HL-60/S4 treated with phorbol 12-myristate 13-acetate at 8.2 ng/mL for 4 days and 3 days (cell line): ENCODE measurements around the gene WAPL.

Experiments used
- in situ Hi-C: fragments of 300-500 bp; cut with MboI; formaldehyde crosslinking; loops from 2 replicates; pipeline ENCODE4 v1.15.0; 2022; ENCODE audit warnings: low sequenced_read_pairs

WAPL gene

DNA sequence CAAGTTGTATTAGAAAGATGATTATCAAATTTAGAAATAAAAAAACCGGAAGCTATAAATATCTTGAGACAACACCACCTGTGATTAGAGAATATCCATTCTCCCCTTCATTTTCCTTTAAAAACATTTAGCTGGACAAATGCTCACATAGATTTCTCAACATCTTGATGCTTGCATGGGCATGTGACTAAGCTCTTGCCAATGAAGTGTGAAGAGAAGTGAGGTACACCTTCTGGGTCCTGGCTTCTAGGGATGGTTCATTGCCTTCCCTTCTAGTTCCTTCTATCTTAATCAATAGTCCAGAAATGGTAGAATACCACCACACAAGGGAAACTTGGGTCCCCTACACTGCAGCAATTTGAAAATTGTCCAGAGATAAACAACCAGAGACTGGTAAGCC, 41.0 kb downstream of the WAPL start:
- in situ Hi-C loops, result no loop called here

DNA sequence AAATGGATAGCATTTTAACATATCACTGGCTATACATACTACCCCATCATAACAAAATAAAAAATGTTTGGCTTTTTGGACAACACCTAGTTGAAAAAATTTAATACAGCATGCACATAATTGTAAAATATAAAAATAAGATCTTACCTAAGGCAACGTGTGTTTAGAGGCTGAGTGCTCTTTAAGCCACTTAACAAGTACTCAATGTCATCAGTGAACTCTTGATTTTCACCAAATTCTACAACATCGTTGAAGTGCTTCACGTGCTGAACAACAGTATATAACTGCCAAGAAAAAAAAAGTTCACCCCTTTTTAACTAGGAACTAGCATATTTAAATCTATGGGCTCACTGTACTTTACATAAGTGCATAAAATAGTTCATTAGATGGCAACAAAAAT, 49.5 kb downstream of the WAPL start:
- in situ Hi-C loops, result no loop called here

- in situ Hi-C loops, result no loop called here
Observed at GRCh38 chr10:86461963-86462804, 59.4 kb downstream of the WAPL start.

GRCh38 chr10:86451604-86451960, 70.0 kb downstream of the WAPL start:
- in situ Hi-C loops, result no loop called here

GRCh38 chr10:86450806-86451603, 70.6 kb downstream of the WAPL start:
- in situ Hi-C loops, result no loop called here

DNA sequence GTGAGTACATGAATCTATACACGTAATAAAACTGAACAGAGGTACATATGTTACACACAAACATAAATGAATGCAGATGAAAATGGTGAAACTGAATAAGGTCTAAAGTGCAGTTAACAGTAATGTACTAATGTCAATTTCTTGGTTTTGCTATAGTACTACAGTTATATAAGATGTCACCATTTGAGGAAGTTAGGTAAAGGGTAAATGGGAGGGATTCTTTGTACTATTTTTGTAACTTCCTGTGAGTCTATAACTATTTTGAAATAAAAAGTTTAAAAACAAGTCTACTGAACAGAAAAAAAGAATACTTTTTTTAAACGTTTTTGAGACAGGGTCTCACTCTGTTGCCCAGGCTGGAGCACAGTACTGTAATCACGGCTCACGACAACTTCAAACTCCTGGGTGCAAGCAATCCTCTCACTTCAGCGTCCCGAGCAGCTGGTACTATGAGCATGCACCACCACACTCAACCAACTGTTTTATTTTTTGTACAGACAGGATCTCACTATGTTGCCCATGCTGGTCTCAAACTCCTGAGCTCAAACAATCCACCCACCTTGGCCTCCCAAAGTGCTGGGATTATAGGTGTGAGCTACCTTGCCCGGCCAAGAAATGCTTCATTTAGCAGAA, 71.5 kb downstream of the WAPL start:
- in situ Hi-C loops, result no loop called here

GRCh38 chr10:86447432-86447831, 74.2 kb downstream of the WAPL start:
- in situ Hi-C loops, result no loop called here

GRCh38 chr10:86446987-86447386, 74.6 kb downstream of the WAPL start:
- in situ Hi-C loops, result no loop called here

DNA sequence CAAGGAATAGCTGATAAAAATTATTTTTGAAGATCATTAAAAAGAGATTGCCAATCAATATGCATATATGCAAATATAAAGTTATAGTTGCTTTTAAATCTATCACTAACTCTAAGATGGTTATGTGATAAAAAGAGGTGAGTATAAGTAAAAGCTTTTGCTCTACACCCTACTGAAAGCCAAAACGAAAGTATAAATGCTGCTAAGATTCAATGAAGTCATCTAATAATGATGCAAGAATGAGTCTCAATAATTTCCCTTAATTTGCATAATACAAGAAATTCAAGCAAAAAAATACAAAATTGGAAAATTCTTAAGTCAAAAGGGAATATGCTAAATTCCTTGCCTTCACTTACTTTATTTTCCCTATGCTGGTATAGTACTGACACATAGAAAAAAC, 75.2 kb downstream of the WAPL start:
- in situ Hi-C loops, result no loop called here

GRCh38 chr10:86443936-86444335, 77.7 kb downstream of the WAPL start:
- in situ Hi-C loops, result no loop called here

DNA sequence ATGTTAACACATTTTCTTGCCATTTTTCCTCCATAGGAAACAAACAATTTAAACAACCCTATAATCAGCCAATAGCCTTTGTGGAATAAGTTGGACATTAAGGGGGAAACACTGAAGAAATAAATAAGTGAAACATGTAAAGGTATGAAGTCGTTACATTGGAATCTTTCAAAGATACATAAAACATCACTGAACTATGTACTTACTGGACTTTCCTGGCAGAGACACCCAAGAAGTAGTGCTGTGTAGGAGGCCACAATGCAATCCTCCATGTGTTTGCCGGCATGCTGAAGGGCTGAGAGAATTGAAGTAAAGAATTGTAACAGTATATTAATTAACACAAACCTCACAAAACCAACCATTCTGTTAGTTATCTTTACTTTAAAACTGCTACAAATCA, 78.5 kb downstream of the WAPL start:
- in situ Hi-C loops, result no loop called here

- in situ Hi-C loops, result no loop called here
Observed at GRCh38 chr10:86440874-86441843, 80.4 kb downstream of the WAPL start.

GRCh38 chr10:86439544-86439943, 82.0 kb downstream of the WAPL start:
- in situ Hi-C loops, result no loop called here

DNA sequence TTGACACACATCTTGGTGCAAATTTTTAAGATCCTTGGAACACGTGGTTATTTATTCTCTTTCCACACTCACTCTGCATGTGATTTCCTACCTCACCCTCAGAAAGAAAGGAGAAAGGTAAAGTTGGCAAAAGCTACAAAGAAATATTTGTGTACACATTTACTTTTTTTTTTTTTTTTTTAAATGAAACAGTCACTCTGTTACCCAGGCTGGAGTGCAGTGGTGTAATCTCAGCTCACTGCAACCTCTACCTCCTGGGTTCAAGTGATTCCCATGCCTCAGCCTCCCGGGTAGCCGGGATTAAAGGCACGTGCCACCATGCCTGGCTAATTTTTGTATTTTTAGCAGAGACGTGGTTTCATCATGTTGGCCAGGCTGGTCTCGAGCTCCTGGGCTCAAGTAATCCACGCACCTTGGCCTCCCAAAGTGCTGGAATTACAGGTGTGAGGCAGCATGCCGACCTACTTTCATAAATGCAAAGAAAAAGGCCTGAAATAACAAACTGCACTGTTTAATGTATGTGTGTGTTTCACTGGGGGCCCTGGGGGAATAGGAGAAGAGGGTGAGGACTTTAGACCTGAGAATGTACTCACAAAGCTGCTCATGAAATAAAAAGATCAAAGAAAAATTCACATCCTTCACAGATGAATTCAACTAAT, 83.4 kb downstream of the WAPL start:
- in situ Hi-C loops, result no loop called here

DNA sequence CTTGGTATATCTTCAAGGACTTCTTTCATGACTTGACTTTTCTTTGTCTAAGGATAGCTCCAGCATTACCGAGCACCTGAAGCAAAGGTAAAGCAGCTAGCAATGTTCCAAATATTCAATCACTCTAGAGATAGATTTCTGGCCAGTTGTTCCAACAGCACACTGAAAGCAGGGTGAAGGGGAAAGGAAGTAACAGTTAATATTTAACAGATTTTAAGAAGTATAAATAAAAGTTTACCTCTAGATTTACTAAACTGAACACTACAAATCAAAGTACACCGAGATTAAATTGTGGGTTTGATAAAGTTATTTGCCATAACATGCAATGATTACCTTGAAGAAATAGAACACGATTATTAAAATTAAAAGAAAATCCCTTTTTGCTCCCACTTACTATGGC, 84.1 kb downstream of the WAPL start:
- in situ Hi-C loops, result no loop called here

DNA sequence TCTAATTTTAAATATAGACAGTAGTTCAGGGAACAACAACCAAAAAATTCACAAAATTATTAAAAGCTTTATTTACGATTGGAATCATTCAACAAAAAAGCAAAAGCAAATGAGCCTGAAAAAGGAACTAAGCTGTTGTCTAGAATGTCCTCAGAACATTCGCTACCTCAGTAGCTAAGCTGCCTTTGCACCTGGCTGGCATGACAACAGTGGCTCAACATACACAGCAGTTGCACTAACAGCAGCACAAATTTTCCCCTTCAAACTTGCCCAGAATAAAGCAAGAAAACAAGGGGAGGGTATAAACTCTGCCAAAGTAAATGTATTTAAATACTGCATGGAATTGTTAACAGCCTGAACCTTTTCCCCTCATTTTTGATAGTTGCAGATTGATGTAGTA, 84.6 kb downstream of the WAPL start:
- in situ Hi-C loops, result no loop called here

- in situ Hi-C loops, result no loop called here
Observed at GRCh38 chr10:86434656-86435055, 86.9 kb downstream of the WAPL start.

DNA sequence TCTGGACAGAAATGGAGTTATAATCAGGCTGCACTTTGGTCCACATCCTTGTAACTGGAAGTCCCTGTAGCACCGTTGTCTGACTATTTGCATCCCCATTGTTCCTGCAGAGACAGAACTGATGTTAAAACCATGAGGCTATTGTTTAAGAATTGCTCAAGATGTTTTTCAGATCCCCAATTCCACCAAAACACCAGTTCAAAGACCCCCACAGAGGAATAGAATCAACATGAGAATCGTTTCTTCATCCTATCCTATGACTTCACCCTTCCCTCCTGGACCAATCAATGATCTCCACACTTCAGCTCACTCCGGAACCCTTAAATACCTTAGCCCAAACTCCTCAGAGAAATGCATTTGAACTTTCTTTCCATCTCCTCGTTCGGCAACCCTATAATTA, 97.9 kb downstream of the WAPL start:
- in situ Hi-C loops, result no loop called here

DNA sequence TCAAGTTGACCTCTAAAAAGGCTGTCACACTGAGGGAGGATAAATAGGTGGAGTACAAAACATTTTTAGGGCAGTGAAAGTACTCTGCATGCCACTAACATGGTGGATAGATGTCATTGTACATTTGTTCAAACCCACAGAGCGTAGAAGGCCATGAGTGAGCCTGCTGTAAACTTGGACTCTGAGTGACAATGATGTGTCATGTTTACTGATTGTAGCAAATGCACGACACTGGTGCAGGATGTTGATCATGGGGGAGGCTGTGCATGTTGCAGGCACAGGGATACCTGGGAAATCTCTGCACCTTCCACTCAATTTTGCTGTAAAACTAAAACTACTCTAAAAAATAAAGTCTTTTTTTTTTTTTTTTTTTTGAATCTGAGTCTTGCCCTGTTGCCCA, 102.5 kb downstream of the WAPL start:
- in situ Hi-C loops, result no loop called here

DNA sequence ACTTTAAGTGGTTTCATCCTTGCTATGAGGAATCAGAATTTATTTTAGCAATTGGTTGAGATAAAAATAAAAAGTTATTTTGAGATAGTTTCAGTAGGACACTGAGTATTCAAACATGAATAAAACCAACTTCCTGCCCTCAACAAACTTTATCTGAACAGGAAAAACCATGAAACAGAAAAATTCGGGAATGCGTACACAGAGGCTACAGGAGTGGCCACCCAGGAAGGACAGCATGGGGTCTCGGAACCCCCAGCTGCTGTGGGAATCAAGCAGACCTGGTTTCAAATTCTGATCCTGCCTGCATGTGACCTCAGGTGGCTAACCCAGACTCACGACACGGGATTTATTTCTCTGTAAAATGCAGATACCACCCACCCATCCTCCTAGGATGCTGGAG, 106.0 kb downstream of the WAPL start:
- in situ Hi-C loops, result no loop called here
